Upper lobe of right lung (tissue), 1 donor: ENCODE data around the gene KNDC1. TPM values are rescaled to one million over a fixed set of nuclear protein-coding genes. Genes with fewer than 3 reads are reported as not detected.
"Not testable (repeated sequence)": the region's sequence is repeated elsewhere in the genome, so short reads cannot be mapped to it uniquely, and the experiment has no call there.

Experiments
- ATAC-seq: fragments of 200-7000 bp; cut with Tn5 transposase; one replicate; pipeline ENCODE4 v1.9.1; 2020; ENCODE audit warnings: mild to moderate bottlenecking, moderate library complexity
- DNase-seq: peaks from one replicate; pipeline ENCODE4 v3.0.0-alpha.2; 2020
- H3K27ac ChIP-seq: fragments of 200-600 bp; one replicate; pipeline ENCODE4 v1.8.0; 2022
- H3K27me3 ChIP-seq: fragments of 200-600 bp; one replicate; pipeline ENCODE4 v1.8.0; 2022; ENCODE audit warnings: mild to moderate bottlenecking
- H3K36me3 ChIP-seq: fragments of 200-600 bp; one replicate; pipeline ENCODE4 v1.8.0; 2022
- H3K4me1 ChIP-seq: fragments of 200-600 bp; one replicate; pipeline ENCODE4 v1.8.0; 2022
- H3K4me3 ChIP-seq: fragments of 200-600 bp; one replicate; pipeline ENCODE4 v1.8.0; 2022; ENCODE audit warnings: mild to moderate bottlenecking
- H3K9me3 ChIP-seq: fragments of 200-600 bp; one replicate; pipeline ENCODE4 v1.8.0; 2022
- intact Hi-C: fragments of 100-400 bp; cut with DNase I; formaldehyde crosslinking; loops from one replicate; pipeline ENCODE4 v1.11.0; 2022
- total RNA-seq: library from RNA; stranded (reverse); fragmentation: NEBNext Ultra II Directional; extraction: Animal tissue kit (Norgen Biotek cat#: 25700); gene quantifications from one replicate; pipeline ENCODE4 v1.2.1, GENCODE V29; 2021
- TF ChIP-seq, protein P1 (sequence below): fragments of 200-600 bp; IDR thresholded peaks from one replicate; pipeline ENCODE4 v1.8.0; 2022; ENCODE audit warnings: antibody characterized with exemption
- donor health status: DM: no; HTN: yes; CAD: no; lungs with severe emphysema.

Gene KNDC1
- total RNA-seq, 1 donor from 2014 or later: 14.3 TPM

- DNase-seq (no peak), ATAC-seq (no peak)
- H3K9me3 ChIP-seq: no peaks in the 10 kb centered on the region
- H3K4me1 ChIP-seq: peaks cover 7% of the 10 kb centered on the region
- no peak overlapping the region for H3K4me3 ChIP-seq
- H3K27ac ChIP-seq: no peak overlapping the region
- H3K36me3 ChIP-seq: no peaks in the 10 kb centered on the region
- TF ChIP-seq, protein P1, sequence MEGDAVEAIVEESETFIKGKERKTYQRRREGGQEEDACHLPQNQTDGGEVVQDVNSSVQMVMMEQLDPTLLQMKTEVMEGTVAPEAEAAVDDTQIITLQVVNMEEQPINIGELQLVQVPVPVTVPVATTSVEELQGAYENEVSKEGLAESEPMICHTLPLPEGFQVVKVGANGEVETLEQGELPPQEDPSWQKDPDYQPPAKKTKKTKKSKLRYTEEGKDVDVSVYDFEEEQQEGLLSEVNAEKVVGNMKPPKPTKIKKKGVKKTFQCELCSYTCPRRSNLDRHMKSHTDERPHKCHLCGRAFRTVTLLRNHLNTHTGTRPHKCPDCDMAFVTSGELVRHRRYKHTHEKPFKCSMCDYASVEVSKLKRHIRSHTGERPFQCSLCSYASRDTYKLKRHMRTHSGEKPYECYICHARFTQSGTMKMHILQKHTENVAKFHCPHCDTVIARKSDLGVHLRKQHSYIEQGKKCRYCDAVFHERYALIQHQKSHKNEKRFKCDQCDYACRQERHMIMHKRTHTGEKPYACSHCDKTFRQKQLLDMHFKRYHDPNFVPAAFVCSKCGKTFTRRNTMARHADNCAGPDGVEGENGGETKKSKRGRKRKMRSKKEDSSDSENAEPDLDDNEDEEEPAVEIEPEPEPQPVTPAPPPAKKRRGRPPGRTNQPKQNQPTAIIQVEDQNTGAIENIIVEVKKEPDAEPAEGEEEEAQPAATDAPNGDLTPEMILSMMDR: no peak
- intact Hi-C loops: no loop called here
- peaks cover 37% of the 10 kb centered on the region for H3K27me3 ChIP-seq
These were observed 16.9 kb upstream of the KNDC1 start for GRCh38 chr10:133143200-133143533.

DNA sequence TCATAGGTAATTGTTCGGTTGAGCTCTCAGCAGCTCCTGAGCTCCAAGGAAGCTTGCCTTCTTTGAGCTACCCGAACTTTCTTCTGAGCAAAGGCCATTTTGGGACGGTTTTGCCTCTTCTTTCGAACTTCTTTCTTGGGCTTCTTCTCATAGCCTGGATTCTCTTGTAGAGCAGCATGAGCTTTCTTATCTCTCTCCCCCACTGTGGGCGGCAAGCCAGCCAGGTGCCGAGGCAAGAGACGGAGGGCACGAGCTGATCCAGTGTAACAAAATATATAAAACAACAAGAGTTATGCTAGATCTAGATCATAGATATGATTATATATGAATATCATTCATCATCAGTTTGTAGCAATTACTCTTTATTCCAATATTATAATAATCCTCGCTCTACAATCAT, 16.5 kb upstream of the KNDC1 start:
- no peak for ATAC-seq
- Histone ChIP-seq H3K27me3 (peaks cover 37% of the 10 kb centered on the region), H3K4me1 (peaks cover 7% of the 10 kb centered on the region), H3K36me3 (no peaks in the 10 kb centered on the region), H3K4me3 (no peak overlapping the region), H3K9me3 (no peaks in the 10 kb centered on the region), H3K27ac (no peak overlapping the region)
- DNase-seq: peak; percentile 48
- intact Hi-C loops: no loop called here
- TF ChIP-seq, protein P1: no peak

DNA sequence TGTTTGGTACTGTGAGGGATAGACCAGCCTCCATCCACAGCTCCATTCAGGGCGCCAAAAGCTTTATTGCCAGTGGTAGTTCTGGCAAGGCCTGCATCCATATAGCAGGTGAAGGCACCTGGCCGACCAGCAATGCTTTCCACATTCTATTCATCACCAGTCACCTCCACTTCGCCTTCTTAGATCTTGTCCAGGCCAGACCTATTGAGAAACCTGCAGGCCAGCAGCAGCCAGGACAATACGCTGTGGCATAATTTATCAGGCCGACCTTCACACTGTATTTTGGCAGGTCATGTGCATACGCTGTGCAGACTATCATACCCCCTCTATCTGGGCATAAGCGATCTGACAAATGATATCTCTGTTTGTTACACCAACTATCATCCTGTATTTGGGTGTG, 15.2 kb upstream of the KNDC1 start:
- DNase-seq (no peak), ATAC-seq (no peak)
- Histone ChIP-seq H3K4me1 (peaks cover 7% of the 10 kb centered on the region), H3K36me3 (no peaks in the 10 kb centered on the region), H3K27me3 (peaks cover 37% of the 10 kb centered on the region), H3K9me3 (no peaks in the 10 kb centered on the region), H3K4me3 (no peak overlapping the region), H3K27ac (no peak overlapping the region)
- intact Hi-C loops: no loop called here
- TF ChIP-seq, protein P1: no peak

DNA sequence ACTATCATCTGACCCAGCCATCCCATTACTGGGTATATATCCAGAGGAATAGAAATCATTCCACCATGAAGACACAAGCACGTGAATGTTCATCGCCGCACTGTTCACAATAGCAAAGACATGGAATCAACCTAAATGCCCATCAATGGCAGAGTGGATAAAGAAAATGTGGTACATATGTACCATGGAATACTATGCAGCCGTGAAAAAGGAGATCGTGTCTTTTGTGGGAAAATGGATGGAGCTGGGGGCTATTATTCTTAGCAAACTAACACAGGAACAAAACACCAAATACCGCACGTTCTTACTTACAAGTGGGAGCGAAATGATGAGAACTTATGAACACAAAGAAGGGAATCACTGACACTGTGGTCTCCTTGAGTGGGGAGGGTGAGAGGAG, 9.8 kb upstream of the KNDC1 start:
- TF ChIP-seq, protein P1: no peak
- no peak overlapping the region for H3K4me3 ChIP-seq
- no peak for DNase-seq
- no peak overlapping the region for H3K27ac ChIP-seq
- intact Hi-C loops: no loop called here
- H3K36me3 ChIP-seq: no peaks in the 10 kb centered on the region
- no peak for ATAC-seq
- no peaks in the 10 kb centered on the region for H3K9me3 ChIP-seq
- no peaks in the 10 kb centered on the region for H3K4me1 ChIP-seq
- H3K27me3 ChIP-seq: no peaks in the 10 kb centered on the region

- Histone ChIP-seq H3K4me3 (no peak overlapping the region), H3K27me3 (no peaks in the 10 kb centered on the region), H3K27ac (no peak overlapping the region), H3K36me3 (no peaks in the 10 kb centered on the region), H3K4me1 (no peaks in the 10 kb centered on the region), H3K9me3 (no peaks in the 10 kb centered on the region)
- TF ChIP-seq, protein P1: no peak
- ATAC-seq (no peak), DNase-seq (no peak)
- intact Hi-C loops: no loop called here
These were observed 9.4 kb upstream of the KNDC1 start for GRCh38 chr10:133150656-133151055.

DNA sequence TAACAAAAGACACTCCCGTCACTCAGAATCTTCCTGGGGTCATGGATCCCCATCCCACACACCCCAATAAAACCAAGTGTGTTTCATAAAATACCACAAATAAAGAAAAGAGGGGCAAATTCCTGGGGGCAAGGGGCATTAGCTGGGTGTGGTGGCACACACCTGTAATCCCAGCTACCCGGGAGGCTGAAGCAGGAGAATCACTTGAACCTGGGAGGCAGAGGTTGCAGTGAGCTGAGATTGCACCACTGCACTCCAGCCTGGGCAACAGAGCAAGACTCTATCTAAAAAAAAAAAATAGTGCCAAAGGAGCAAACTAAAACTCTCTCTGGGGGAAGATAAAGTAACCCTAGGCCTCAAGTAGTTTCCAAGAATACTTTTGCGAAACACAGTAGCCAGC, 8.9 kb upstream of the KNDC1 start:
- H3K9me3 ChIP-seq, H3K27ac ChIP-seq, intact Hi-C loops, DNase-seq, ATAC-seq, H3K36me3 ChIP-seq, H3K27me3 ChIP-seq, H3K4me3 ChIP-seq, H3K4me1 ChIP-seq: not testable (repeated sequence)
